ENCODE measurements around the gene LRRTM1. TPM values are rescaled to one million over a fixed set of nuclear protein-coding genes. Genes with fewer than 3 reads are reported as not detected.
A peak's percentile ranks its signal among the peaks of the same experiment; 100 is the strongest.

LRRTM1 gene
- total RNA-seq, 1 donor from 2014 or later, result 29.1 TPM

DNA sequence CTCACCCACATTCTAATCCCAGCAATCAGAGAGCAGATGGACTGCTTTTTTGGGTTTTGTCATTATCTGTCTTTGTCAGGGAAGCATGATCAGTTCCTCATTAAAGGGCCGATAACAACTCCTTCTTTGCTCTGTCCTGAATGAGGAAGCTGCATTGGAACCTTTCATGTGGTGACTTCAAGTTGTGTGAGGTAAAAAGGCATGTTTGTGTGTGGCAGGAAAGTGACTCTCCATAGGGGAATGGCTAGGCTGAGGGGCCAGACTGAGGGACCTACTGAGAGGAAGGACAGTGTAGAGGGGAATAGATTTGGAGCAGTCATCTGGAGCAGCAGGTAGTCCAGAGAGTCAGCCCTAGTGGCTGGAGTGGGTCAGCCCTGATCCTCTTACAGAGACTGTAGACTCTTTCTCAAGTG lies 23.6 kb upstream of the LRRTM1 start:
- peaks cover 21% of the 10 kb centered on the region for H3K4me1 Mint-ChIP-seq (ENCODE audit: unreplicated experiment)
- H3K27ac Mint-ChIP-seq, result no peak overlapping the region
- H3K9me3 Mint-ChIP-seq, result peaks cover 4% of the 10 kb centered on the region

DNA sequence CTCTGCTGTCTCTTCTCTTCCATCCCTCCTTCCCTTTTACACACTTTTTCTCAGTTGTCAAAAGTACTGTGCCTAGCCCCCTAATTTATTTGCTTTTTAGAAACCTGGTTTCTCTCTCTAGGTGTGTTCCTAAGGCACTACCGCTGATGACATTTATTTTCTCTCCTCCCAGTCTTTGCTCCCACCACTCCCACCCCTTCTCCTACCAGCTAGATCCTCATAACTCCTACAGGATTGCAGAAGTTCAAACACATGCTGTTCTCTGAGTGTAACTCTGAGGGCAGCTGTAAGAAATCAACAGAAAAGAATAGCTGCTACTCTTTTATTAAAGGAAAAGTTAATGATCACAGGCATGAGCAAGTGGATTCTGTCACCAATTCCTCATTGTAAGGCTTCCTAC lies 22.3 kb upstream of the LRRTM1 start:
- no peak for DNase-seq (ENCODE audit: extremely low spot score, unreplicated experiment)
- Mint-ChIP-seq H3K4me1 (ENCODE audit: unreplicated experiment) (peaks cover 24% of the 10 kb centered on the region), H3K27me3 (peaks cover 26% of the 10 kb centered on the region), H3K36me3 (no peaks in the 10 kb centered on the region), H3K4me3 (no peak overlapping the region), H3K9me3 (peaks cover 4% of the 10 kb centered on the region), H3K27ac (no peak overlapping the region)
- TF ChIP-seq, protein P1, sequence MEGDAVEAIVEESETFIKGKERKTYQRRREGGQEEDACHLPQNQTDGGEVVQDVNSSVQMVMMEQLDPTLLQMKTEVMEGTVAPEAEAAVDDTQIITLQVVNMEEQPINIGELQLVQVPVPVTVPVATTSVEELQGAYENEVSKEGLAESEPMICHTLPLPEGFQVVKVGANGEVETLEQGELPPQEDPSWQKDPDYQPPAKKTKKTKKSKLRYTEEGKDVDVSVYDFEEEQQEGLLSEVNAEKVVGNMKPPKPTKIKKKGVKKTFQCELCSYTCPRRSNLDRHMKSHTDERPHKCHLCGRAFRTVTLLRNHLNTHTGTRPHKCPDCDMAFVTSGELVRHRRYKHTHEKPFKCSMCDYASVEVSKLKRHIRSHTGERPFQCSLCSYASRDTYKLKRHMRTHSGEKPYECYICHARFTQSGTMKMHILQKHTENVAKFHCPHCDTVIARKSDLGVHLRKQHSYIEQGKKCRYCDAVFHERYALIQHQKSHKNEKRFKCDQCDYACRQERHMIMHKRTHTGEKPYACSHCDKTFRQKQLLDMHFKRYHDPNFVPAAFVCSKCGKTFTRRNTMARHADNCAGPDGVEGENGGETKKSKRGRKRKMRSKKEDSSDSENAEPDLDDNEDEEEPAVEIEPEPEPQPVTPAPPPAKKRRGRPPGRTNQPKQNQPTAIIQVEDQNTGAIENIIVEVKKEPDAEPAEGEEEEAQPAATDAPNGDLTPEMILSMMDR (conservative IDR thresholded peaks at IDR 0.05), result no peak

More for the DNA sequence above, 23.6 kb upstream of the LRRTM1 start:
- no peak for DNase-seq (ENCODE audit: extremely low spot score, unreplicated experiment)
- TF ChIP-seq, protein P1 (conservative IDR thresholded peaks at IDR 0.05), result no peak
- no peaks in the 10 kb centered on the region for H3K36me3 Mint-ChIP-seq
- H3K27me3 Mint-ChIP-seq, result peaks cover 23% of the 10 kb centered on the region
- H3K4me3 Mint-ChIP-seq, result no peak overlapping the region

DNA sequence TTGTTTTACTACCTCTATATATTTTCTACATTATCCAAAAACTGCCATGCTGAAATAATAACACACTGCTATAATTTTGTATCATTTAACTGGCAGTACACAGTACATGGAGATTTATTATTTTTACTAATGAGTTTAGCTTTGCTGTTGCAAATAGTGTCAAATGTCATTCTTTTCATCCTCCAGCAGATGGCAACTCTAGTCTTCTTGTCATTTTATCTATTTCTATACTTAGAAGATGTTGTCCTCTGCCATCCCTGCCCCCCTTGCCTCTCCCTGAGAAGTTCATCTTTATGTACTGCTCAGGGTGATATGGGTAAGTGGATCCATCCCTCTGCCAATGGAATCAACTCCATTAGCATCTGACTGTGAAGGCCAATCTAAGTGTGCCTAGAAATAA lies 21.7 kb upstream of the LRRTM1 start:
- Mint-ChIP-seq H3K27ac (no peak overlapping the region), H3K36me3 (no peaks in the 10 kb centered on the region), H3K9me3 (peaks cover 4% of the 10 kb centered on the region), H3K4me3 (no peak overlapping the region), H3K4me1 (ENCODE audit: unreplicated experiment) (peaks cover 21% of the 10 kb centered on the region), H3K27me3 (peaks cover 26% of the 10 kb centered on the region)
- TF ChIP-seq, protein P1 (conservative IDR thresholded peaks at IDR 0.05), result peak; percentile 75
- DNase-seq (ENCODE audit: extremely low spot score, unreplicated experiment), result no peak

DNA sequence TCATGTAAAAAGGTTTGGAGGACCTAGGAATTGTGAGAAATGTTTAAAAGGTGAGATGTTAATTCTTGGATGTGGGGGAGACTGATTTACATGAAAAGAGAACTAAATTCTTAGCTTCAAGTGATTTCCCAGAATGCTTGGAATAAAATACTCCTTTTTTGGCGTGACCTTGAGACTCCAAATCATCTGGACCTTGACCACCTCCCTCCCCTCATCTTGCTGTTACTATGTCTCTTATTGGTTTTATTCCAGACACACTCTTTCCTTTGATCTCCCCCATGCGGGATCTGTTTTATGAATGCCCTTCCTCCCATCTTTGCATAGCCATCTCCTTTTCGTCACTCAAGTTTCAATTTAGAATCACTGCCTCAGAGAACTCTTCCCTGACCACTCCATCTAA lies 20.0 kb upstream of the LRRTM1 start:
- peaks cover 4% of the 10 kb centered on the region for H3K9me3 Mint-ChIP-seq
- no peak overlapping the region for H3K27ac Mint-ChIP-seq
- H3K4me1 Mint-ChIP-seq (ENCODE audit: unreplicated experiment), result peaks cover 21% of the 10 kb centered on the region
- H3K36me3 Mint-ChIP-seq, result no peaks in the 10 kb centered on the region
- TF ChIP-seq, protein P1 (conservative IDR thresholded peaks at IDR 0.05), result no peak
- no peak for DNase-seq (ENCODE audit: extremely low spot score, unreplicated experiment)
- peaks cover 28% of the 10 kb centered on the region for H3K27me3 Mint-ChIP-seq
- no peak overlapping the region for H3K4me3 Mint-ChIP-seq

DNA sequence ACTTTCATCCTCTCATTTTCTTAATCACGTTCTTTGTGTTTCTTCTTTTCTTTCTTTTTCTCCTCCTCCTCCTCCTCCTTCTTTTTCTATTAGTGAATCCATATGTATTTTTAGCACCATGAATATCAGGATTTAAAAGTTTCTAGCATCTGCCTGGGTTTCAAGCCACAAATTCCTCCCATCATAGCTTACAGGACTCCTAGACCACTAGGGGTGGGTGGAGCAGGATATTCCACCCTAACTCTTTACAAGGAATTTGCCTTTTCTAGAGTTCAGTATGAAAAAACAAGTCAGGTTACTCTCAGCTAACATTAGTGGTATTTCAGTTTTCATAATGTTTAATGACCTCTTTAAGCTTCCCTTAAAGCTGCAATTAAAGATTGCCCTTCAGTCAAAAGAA lies 19.1 kb upstream of the LRRTM1 start:
- peaks cover 24% of the 10 kb centered on the region for H3K27me3 Mint-ChIP-seq
- DNase-seq (ENCODE audit: extremely low spot score, unreplicated experiment), result no peak
- H3K36me3 Mint-ChIP-seq, result no peaks in the 10 kb centered on the region
- H3K9me3 Mint-ChIP-seq, result no peaks in the 10 kb centered on the region
- no peak overlapping the region for H3K4me3 Mint-ChIP-seq
- H3K4me1 Mint-ChIP-seq (ENCODE audit: unreplicated experiment), result peaks cover 21% of the 10 kb centered on the region
- TF ChIP-seq, protein P1 (conservative IDR thresholded peaks at IDR 0.05), result peak; percentile 40
- no peak overlapping the region for H3K27ac Mint-ChIP-seq

GRCh38 chr2:80322958-80323357 lies 18.4 kb upstream of the LRRTM1 start:
- Mint-ChIP-seq H3K36me3 (no peaks in the 10 kb centered on the region), H3K9me3 (no peaks in the 10 kb centered on the region), H3K27ac (no peak overlapping the region), H3K27me3 (peaks cover 20% of the 10 kb centered on the region), H3K4me3 (no peak overlapping the region), H3K4me1 (ENCODE audit: unreplicated experiment) (peaks cover 21% of the 10 kb centered on the region)
- TF ChIP-seq, protein P1 (conservative IDR thresholded peaks at IDR 0.05), result no peak
- no peak for DNase-seq (ENCODE audit: extremely low spot score, unreplicated experiment)
